ENCODE data around the gene CREBBP.

Gene CREBBP

DNA sequence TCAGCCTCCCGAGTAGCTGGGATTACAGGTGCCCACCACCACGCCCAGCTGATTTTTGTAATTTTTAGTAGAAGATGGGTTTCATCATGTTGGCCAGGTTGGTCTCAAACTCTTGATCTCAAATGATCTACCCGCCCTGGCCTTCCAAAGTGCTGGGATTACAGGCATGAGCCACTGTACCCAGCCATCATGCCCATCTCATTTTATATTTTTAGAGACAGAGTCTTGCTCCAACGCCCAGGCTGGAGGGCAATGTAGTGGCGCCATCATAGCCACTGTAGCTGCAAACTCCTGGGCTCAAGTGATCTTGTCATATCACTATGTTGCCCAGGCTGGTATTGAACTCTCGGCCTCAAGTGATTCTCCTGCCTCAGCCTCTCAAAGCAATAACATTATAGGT lies 120.0 kb downstream of the CREBBP start:
- no peak for TF ChIP-seq ZFX (IDR thresholded peaks at IDR 0.05)
- no peak for TF ChIP-seq CTCF (conservative IDR thresholded peaks at IDR 0.05)
- no peak overlapping the region for H3K27ac ChIP-seq

- TF ChIP-seq CTCF (conservative IDR thresholded peaks at IDR 0.05) (no peak), ZFX (IDR thresholded peaks at IDR 0.05) (no peak)
These were observed 120.8 kb downstream of the CREBBP start for GRCh38 chr16:3759736-3760135.

DNA sequence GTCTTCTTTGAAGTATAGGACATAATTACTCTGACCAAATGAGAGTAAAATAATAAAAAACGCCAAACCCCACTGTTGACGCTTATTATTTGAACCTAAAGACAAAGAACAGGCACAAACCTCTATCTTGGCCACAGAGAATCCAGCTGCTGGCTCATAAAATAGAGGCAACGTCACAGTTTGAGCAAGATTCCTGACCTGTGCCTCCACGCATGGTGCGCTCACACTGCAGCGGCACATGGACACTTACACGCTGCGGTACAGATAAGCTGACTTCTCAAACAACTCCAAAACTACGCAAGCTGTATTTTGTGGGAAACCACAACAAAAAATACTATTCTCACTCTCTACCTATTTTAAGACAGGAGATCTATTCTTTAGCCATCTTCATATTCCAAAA lies 124.4 kb downstream of the CREBBP start:
- no peak for TF ChIP-seq ZFX (IDR thresholded peaks at IDR 0.05)
- no peak for TF ChIP-seq CTCF (conservative IDR thresholded peaks at IDR 0.05)
- no peak overlapping the region for H3K27ac ChIP-seq

More at GRCh38 chr16:3759736-3760135, 120.8 kb downstream of the CREBBP start:
- H3K27ac ChIP-seq, result no peak overlapping the region

GRCh38 chr16:3755249-3755648 lies 125.3 kb downstream of the CREBBP start:
- H3K27ac ChIP-seq, result no peak overlapping the region
- TF ChIP-seq CTCF (conservative IDR thresholded peaks at IDR 0.05), result no peak

GRCh38 chr16:3754772-3755171 lies 125.7 kb downstream of the CREBBP start:
- H3K27ac ChIP-seq, result no peak overlapping the region
- TF ChIP-seq ZFX (IDR thresholded peaks at IDR 0.05) (no peak), CTCF (conservative IDR thresholded peaks at IDR 0.05) (no peak)

DNA sequence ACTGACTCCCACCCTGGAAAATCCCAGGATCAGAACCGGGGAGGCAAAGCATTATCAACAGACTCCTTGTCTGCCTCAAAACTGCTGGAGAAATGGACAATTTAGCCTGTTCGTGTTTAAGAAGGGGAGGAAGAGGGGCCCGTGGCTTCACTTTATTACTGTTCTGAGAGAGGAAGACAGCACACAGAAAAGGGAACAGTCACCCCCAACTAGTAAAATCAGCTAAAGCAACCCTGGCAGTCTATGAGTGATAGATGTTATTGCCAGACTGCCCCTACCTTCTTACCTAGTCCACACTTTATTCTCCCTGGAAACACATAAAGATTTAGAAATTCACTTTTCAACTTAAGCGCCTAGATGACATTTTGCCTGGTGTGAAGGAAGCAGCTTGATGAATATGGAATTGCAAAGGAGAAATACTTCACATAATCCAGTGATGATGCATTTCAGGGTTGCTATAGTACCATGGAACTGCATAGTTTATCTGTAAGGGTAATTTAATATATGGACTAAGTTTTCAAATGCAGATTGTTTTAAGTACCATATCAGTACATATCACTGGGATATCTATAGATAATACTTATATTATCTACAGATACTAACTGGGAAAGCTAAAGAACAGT lies 126.3 kb downstream of the CREBBP start:
- TF ChIP-seq ZFX (IDR thresholded peaks at IDR 0.05) (no peak), CTCF (conservative IDR thresholded peaks at IDR 0.05) (no peak)
- no peak overlapping the region for H3K27ac ChIP-seq

DNA sequence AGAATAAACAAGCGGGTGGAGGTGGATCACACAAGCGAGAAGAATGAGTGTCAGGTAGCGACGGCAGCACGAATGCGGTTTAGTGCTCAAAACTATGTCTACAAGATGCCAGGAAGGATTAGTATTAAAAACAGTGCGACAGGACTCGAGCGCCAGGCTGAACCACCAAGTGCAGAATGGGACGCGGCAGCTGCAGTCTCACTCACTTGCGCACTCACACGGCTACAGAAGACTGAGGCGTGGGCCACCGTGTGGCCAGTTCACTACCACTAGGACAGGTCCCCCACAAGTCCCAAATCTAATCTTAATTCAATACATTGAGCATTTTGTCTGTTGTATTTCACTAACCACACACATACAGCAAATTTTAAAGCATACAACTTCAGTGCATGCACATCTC lies 127.5 kb downstream of the CREBBP start:
- H3K27ac ChIP-seq, result no peak overlapping the region
- no peak for TF ChIP-seq ZFX (IDR thresholded peaks at IDR 0.05)
- no peak for TF ChIP-seq CTCF (conservative IDR thresholded peaks at IDR 0.05)
